ENCODE results near the gene CCDC51. TPM values are rescaled to one million over a fixed set of nuclear protein-coding genes. Genes with fewer than 3 reads are reported as not detected.

CCDC51 gene
- total RNA-seq, 1 experiment from 2014 or later: 27.8 TPM

DNA sequence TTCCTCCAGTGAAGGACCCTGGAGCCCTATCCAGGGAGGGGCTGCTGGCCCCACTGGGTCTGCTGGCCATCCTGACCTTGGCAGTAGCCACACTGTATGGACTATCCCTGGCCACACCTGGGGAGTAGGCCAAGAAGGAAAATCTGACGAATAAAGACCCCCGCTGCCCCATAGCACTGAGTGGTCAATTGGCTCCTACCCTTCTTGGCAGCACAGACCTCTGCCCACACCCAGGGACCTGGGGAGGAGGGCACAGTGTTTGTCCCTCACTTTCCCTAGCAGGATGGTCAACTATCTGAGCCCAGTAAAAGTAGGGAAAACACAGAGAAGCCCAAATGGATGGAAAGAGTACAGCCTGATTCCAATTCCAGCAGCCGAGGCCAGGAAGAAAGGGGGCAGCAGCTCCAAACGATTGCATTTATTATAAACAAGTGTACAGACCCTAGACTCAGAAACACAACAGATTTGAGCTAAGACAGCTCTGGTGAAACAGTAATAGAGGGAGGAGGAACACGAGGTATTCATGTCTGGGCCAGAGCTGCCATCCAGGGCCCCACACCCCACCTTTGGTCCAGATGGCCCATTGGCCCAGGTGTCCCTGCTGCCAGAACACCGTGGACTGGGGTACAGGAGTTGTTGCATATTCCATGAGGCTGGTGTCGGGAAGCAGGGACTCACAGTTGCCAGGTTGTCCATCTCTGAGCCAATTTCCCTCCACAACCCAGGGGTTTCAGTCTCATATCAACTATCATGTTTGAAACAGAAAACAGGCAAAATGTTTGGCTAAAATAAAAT, 27.8 kb upstream of the CCDC51 start:
- Histone ChIP-seq H3K9ac (ENCODE audit: low read length) (no peak overlapping the region), H3K27ac (ENCODE audit: low read length) (no peak overlapping the region), H3F3A (ENCODE audit: low read length, unreplicated experiment) (no peaks in the 10 kb centered on the region), H3K4me3 (ENCODE audit: low read length) (no peak overlapping the region), H3K4me2 (ENCODE audit: low read length) (peak overlapping the region; percentile 80; the same call in 1 of the 2 replicates), H3K36me3 (ENCODE audit: low read depth, low read length) (peaks cover 13% of the 10 kb centered on the region; the same call in 1 of the 2 replicates), H3K79me2 (ENCODE audit: low read length) (peaks cover 66% of the 10 kb centered on the region), H3K9me2 (replicated peaks; ENCODE audit: low read length) (no peaks in the 10 kb centered on the region), H4K20me1 (ENCODE audit: low read length) (no peaks in the 10 kb centered on the region), H2AFZ (ENCODE audit: low read length) (no peak overlapping the region), H3K27me3 (ENCODE audit: low read length) (no peaks in the 10 kb centered on the region), H3K4me1 (ENCODE audit: insufficient read depth, low read length) (peaks cover 43% of the 10 kb centered on the region), H3K9me3 (ENCODE audit: low read length) (no peaks in the 10 kb centered on the region)
- no TSS peak for BruUV-seq (replicated peaks)
- ATAC-seq (no peak), DNase-seq (no peak)
- POLR2A ChIA-PET (ENCODE audit: unreplicated experiment): no interaction called here
- CTCF ChIA-PET: interaction anchor here (0.6 kb wide), 1 partner anchor 20 kb away, joined by 3 read pairs; no protein-coding TSS in a partner anchor
- intact Hi-C loops (cut with micrococcal nuclease): no loop called here
- TF ChIP-seq, protein P1, sequence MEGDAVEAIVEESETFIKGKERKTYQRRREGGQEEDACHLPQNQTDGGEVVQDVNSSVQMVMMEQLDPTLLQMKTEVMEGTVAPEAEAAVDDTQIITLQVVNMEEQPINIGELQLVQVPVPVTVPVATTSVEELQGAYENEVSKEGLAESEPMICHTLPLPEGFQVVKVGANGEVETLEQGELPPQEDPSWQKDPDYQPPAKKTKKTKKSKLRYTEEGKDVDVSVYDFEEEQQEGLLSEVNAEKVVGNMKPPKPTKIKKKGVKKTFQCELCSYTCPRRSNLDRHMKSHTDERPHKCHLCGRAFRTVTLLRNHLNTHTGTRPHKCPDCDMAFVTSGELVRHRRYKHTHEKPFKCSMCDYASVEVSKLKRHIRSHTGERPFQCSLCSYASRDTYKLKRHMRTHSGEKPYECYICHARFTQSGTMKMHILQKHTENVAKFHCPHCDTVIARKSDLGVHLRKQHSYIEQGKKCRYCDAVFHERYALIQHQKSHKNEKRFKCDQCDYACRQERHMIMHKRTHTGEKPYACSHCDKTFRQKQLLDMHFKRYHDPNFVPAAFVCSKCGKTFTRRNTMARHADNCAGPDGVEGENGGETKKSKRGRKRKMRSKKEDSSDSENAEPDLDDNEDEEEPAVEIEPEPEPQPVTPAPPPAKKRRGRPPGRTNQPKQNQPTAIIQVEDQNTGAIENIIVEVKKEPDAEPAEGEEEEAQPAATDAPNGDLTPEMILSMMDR (conservative IDR thresholded peaks at IDR 0.05; ENCODE audit: low read depth, low read length): no peak
- TF ChIP-seq EZH2phosphoT487 (IDR thresholded peaks at IDR 0.05; ENCODE audit: borderline replicate concordance, low read length) (no peak), EZH2 (IDR thresholded peaks at IDR 0.05; ENCODE audit: low read length, unreplicated experiment) (no peak)

DNA sequence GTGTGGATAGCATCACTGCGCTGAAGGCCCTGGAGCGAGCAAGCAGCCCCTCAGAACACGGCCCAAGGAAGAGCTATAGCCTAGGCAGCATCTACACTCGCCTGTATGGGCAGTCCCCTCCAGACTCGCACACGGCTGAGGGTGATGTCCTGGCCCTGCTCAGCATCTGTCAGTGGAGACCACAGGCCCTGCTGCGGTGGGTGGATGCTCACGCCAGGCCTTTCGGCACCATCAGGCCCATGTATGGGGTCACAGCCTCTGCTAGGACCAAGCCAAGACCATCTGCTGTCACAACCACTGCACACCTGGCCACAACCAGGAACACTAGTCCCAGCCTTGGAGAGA, 27.2 kb upstream of the CCDC51 start:
- Histone ChIP-seq H3K4me2 (ENCODE audit: low read length) (peak overlapping the region; percentile 80), H3K9ac (ENCODE audit: low read length) (peak overlapping the region; percentile 96), H4K20me1 (ENCODE audit: low read length) (no peaks in the 10 kb centered on the region), H3F3A (ENCODE audit: low read length, unreplicated experiment) (no peaks in the 10 kb centered on the region), H3K27me3 (ENCODE audit: low read length) (no peaks in the 10 kb centered on the region), H2AFZ (ENCODE audit: low read length) (no peak overlapping the region), H3K9me3 (ENCODE audit: low read length) (no peaks in the 10 kb centered on the region), H3K27ac (ENCODE audit: low read length) (peak overlapping the region; percentile 99), H3K9me2 (replicated peaks; ENCODE audit: low read length) (no peaks in the 10 kb centered on the region), H3K4me1 (ENCODE audit: insufficient read depth, low read length) (peaks cover 37% of the 10 kb centered on the region), H3K4me3 (ENCODE audit: low read length) (peak overlapping the region; percentile 51; the same call in 1 of the 2 replicates), H3K36me3 (ENCODE audit: low read depth, low read length) (peaks cover 13% of the 10 kb centered on the region; the same call in 1 of the 2 replicates), H3K79me2 (ENCODE audit: low read length) (peaks cover 60% of the 10 kb centered on the region)
- CTCF ChIA-PET: interaction anchor here (0.6 kb wide), 1 partner anchor 21 kb away, joined by 3 read pairs; no protein-coding TSS in a partner anchor
- ATAC-seq: no peak
- POLR2A ChIA-PET (ENCODE audit: unreplicated experiment): no interaction called here
- TF ChIP-seq EZH2phosphoT487 (IDR thresholded peaks at IDR 0.05; ENCODE audit: borderline replicate concordance, low read length) (no peak), EZH2 (IDR thresholded peaks at IDR 0.05; ENCODE audit: low read length, unreplicated experiment) (no peak)
- TF ChIP-seq, protein P1 (conservative IDR thresholded peaks at IDR 0.05; ENCODE audit: low read depth, low read length): no peak
- no peak for DNase-seq
- no TSS peak for BruUV-seq (replicated peaks)
- intact Hi-C loops (cut with micrococcal nuclease): no loop called here
